HUES6 (cell line): ENCODE measurements around the gene BCAP29.

ENCODE experiments used
- H3K27ac ChIP-seq: 2 replicates; pipeline ENCODE4 v1.7.0; 2013; ENCODE audit warnings: low read depth, mild to moderate bottlenecking, low read length, inconsistent platforms
- H3K27me3 ChIP-seq: 2 replicates; pipeline ENCODE4 v1.6.1; 2013; ENCODE audit warnings: low read length; ENCODE audit not compliant: control insufficient read depth, insufficient read depth
- H3K36me3 ChIP-seq: 2 replicates; pipeline ENCODE4 v1.6.1; 2013; ENCODE audit warnings: low read length; ENCODE audit not compliant: control insufficient read depth, insufficient read depth
- H3K4me1 ChIP-seq: 2 replicates; pipeline ENCODE4 v1.6.1; 2013; ENCODE audit warnings: low read length; ENCODE audit not compliant: control insufficient read depth, insufficient read depth
- H3K4me3 ChIP-seq: 2 replicates; pipeline ENCODE4 v1.5.1; 2013; ENCODE audit warnings: low read depth, low read length
- H3K9ac ChIP-seq: one replicate; pipeline ENCODE4 v1.6.1; 2013; ENCODE audit warnings: mild to moderate bottlenecking, low read length
- H3K9me3 ChIP-seq: 2 replicates; pipeline ENCODE4 v1.6.1; 2013; ENCODE audit warnings: low read depth, low read length; ENCODE audit not compliant: control insufficient read depth, insufficient read depth

Gene BCAP29

DNA sequence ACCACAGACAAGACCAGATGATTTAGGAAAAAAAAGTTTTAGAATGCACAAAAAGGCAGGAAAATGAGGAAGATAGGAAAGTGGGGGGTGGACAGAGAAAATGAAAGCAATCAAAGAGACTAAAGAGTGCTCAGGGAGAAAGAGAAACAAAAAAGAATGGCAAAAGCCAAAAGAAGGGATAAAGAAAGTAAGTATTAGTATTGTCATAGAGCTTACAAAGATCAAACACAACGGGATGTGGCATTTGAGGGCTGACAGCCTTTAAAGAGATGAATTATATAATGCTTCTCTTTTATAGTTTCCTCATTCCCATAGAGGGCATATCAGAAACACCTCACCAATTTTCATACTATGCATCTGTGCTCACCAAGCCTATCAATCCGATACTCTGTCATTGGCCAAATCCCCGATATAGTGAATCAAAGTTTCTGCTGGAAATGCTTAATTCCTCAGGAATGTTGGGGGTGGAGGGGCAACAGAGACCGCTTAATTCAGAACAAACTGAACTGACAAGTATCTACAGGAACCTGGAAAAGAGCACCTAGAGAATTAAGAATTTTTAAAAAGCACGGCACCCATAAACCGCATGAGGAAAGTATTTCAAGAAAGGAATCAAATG lies 19.0 kb upstream of the BCAP29 start:
- Histone ChIP-seq H3K27ac (no peak overlapping the region), H3K4me1 (peaks cover 13% of the 10 kb centered on the region), H3K9ac (no peak overlapping the region), H3K4me3 (no peak overlapping the region), H3K9me3 (no peaks in the 10 kb centered on the region), H3K27me3 (no peaks in the 10 kb centered on the region), H3K36me3 (peaks cover 15% of the 10 kb centered on the region)

DNA sequence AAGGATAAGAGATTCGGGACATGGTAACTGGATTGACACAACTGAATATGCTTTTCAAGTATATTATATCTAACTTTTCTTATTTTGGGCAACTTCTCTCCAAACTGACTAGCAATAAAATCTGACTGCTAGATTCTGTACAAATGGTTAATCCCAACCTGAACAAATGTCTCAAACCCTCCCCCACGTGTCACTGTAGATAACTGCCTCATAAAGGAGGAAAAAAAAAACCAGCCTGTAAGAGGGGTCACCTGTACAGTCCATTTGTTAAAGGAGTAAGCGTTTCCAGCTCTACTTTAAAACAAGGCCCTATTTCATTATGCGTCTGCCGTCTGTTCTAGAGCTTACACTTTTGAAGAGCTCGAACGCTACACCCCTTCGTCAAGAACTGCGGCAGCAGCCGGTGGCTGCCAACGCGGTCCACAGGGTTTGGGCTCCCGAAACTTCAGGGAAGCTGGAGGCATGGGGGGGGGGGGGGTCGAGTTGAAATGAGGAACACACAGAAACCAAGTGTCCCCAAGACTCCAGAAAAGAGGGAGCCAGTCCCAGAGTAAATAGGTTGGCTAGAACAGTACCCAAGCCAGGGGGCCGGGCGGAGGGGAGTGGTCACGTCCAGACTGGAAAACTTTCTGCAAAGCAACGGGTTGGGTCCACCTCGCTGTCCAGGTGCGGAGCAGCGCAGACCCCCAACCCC lies 16.8 kb upstream of the BCAP29 start:
- Histone ChIP-seq H3K36me3 (peaks cover 6% of the 10 kb centered on the region; the same call in 1 of the 2 replicates), H3K4me1 (peaks cover 13% of the 10 kb centered on the region), H3K27me3 (no peaks in the 10 kb centered on the region), H3K4me3 (peak overlapping the region; percentile 94), H3K9me3 (no peaks in the 10 kb centered on the region), H3K27ac (peak overlapping the region; percentile 76; the same call in 1 of the 2 replicates), H3K9ac (peak overlapping the region; percentile 94)

DNA sequence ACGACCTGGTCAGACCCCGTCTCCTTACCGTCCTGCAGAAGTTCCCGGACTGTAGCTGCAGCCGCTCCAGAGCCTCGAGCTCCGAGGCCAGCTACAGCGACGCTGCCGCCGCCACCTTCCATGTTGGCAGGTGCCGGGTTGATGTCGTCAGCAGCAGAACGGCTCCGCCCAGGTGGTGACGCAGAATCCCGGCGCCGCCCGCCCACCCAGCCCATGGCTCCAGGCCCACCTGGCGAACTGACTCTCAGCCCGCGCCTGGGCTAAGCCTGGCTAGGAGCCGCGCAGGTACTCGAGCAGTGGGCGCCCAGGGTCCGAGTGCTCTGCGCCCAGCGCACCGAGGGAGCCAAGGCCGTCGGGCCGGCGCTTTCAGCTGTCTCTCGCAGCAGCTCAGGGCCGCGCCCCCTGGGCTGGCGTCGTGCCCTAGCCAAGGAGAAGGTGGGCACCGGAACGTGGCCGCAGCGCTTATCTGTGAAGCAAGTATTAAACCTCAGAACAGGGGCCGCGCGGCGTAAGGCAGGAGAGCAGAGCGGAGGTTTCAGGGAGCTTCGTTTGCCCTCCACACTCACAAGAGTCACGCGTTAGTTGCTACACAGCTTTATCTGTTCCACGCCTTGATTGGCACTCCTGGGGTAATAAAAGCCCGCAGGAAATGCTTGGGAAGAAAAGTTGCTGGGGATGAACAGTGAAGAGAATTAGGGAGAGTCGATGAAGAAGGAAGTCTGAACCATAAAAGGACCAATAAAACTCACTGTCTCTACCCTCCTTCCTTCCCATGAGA lies 16.1 kb upstream of the BCAP29 start, which contains the start of the genes COG5 and DUS4L:
COG5 (minus strand) TSS at position 146 of the 778 bp plus-strand sequence; CDS start at position 122, 24 bp downstream.
DUS4L (plus strand) TSS at position 197 of the 778 bp plus-strand sequence. CDS start 3,100 bp downstream, outside the sequence.
- peak within 1 kb of the TSS; percentile 78 for H3K27ac ChIP-seq
- peak within 1 kb of the TSS; percentile 94 for H3K4me3 ChIP-seq
- H3K27me3 ChIP-seq: no peaks in the 10 kb centered on the region
- peaks cover 13% of the 10 kb centered on the region for H3K4me1 ChIP-seq
- H3K9ac ChIP-seq: peak within 1 kb of the TSS; percentile 94
- peaks cover 6% of the 10 kb centered on the region; the same call in 1 of the 2 replicates for H3K36me3 ChIP-seq
- no peaks in the 10 kb centered on the region for H3K9me3 ChIP-seq

DNA sequence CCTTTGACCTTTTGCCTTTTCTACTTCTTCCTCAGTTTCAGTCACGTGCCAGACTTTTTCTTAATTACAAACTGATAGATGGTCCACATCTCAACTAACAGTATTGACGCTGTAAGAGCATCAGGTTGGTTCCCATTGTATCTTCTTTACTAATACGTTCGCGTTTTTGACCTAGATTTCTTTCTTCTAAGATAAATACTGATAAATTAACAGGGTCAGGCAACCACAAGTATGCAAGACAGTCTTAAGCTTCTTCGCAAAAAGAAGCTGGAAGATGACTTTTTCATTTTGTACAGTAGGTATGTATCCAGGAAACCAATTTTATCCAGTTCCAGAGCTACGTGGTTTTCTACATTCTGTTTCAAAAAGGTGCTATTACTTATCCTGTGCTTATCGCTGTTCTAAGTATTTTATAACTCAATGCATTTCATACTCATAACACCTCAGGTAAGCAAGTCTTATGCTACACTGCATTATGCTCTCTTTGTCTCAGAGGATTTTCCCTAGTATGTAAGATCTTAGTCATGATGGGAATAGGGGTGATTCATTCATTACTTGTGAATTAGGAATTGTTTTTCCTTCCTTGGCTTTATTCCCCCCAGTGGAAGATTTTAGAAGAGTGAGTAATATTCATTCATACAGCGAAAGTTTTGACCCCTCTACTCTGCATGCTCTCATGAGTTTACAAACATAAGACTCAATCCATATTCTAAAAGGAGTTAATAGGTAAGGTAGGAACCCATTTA lies 15.3 kb upstream of the BCAP29 start:
- peak overlapping the region; percentile 94 for H3K4me3 ChIP-seq
- peak overlapping the region; percentile 94 for H3K9ac ChIP-seq
- no peaks in the 10 kb centered on the region for H3K9me3 ChIP-seq
- H3K36me3 ChIP-seq: peaks cover 6% of the 10 kb centered on the region; the same call in 1 of the 2 replicates
- peaks cover 13% of the 10 kb centered on the region for H3K4me1 ChIP-seq
- peak overlapping the region; percentile 78 for H3K27ac ChIP-seq
- H3K27me3 ChIP-seq: no peaks in the 10 kb centered on the region

DNA sequence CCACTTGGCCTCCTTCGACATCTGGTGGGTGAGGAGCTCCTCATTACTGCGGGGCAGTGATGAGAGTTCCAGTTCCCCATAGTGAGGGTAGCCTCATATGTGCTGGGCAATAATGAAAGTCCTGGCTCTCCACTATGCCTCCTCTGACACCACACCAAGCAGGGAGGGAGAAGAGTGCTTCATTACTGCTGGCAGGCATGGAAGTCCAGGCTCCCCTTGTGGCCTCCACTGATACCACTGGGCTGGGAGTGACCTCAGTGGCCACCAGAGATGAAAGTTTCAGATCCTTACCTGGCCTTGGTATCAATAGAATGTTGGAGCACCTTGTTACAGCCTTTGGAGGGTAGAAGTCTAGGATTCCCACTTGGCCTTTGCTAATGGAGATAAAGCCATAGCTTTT lies 9.7 kb upstream of the BCAP29 start:
- Histone ChIP-seq H3K4me3 (no peak overlapping the region), H3K36me3 (peaks cover 32% of the 10 kb centered on the region), H3K9ac (no peak overlapping the region), H3K27me3 (no peaks in the 10 kb centered on the region), H3K9me3 (no peaks in the 10 kb centered on the region), H3K27ac (no peak overlapping the region), H3K4me1 (no peaks in the 10 kb centered on the region)

DNA sequence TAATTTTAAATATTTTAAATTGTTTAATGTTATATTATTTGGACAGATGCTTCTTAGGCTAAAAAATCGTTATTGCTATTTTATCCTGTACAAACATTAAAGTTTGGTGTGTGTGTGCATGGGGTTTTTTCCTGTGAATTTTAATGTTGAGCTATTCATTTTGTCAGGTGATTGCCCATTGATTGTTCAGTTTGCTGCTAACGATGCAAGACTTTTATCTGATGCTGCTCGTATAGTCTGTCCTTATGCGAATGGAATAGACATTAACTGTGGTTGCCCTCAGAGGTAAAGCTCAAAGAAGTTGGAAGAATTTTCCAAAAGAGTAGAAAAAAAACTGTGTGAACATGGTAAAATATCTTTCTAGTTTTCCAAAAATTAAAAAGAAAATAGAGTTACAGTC lies 6.5 kb upstream of the BCAP29 start:
- Histone ChIP-seq H3K4me3 (no peak overlapping the region), H3K36me3 (peaks cover 42% of the 10 kb centered on the region), H3K9me3 (no peaks in the 10 kb centered on the region), H3K27ac (no peak overlapping the region), H3K9ac (no peak overlapping the region), H3K27me3 (no peaks in the 10 kb centered on the region), H3K4me1 (no peaks in the 10 kb centered on the region)

DNA sequence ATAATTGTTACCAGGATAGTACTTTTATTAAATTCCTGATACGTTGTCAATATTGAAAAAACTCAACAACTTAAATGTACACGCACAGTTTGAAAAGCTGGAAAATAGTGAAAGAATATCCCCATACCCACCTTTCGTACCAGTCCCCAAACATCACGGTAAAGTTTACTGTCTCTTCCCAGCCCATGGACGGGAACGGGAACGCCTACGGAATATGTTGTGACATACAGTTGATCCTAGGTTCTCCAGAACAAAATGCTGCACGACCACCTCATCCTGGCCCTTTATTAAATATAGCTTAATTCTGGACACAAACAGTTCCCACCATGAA lies 527 bp upstream of the BCAP29 start:
- H3K27ac ChIP-seq: peak overlapping the region; percentile 8; the same call in 1 of the 2 replicates
- no peaks in the 10 kb centered on the region for H3K4me1 ChIP-seq
- H3K27me3 ChIP-seq: no peaks in the 10 kb centered on the region
- no peaks in the 10 kb centered on the region for H3K9me3 ChIP-seq
- H3K36me3 ChIP-seq: peaks cover 26% of the 10 kb centered on the region
- H3K4me3 ChIP-seq: peak overlapping the region; percentile 90
- peak overlapping the region; percentile 76 for H3K9ac ChIP-seq

DNA sequence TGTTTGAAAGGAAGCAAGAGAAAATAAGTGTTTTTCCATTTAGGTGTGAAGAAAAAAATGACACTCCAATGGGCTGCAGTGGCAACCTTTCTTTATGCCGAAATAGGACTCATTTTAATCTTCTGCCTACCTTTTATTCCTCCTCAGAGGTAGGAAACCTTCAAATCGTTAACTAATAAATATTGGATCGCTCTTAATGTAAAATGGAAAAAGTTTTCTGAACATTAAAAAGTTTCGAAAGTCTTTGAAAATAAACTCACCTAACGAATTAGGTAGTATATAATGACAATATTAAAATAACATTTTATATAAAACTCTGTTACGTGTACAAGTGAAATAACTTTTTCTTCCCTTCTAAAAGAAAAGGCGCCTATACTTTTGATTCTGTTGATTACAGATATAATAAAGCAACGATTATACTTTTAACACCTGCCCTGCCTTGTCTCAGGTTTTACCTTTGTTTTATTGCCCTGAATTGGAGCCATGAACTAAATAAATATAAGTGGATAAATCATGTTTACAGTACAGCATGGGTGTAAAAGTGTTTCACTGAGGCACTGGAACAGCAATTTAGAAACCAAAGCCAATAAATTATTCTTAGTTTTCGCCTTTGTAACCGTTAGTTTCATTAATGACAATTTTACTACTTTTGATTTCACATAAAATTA lies 804 bp downstream of the BCAP29 start:
- Histone ChIP-seq H3K4me1 (no peaks in the 10 kb centered on the region), H3K4me3 (peak overlapping the region; percentile 90), H3K9me3 (no peaks in the 10 kb centered on the region), H3K36me3 (peaks cover 18% of the 10 kb centered on the region), H3K27ac (no peak overlapping the region), H3K9ac (peak overlapping the region; percentile 76), H3K27me3 (no peaks in the 10 kb centered on the region)

DNA sequence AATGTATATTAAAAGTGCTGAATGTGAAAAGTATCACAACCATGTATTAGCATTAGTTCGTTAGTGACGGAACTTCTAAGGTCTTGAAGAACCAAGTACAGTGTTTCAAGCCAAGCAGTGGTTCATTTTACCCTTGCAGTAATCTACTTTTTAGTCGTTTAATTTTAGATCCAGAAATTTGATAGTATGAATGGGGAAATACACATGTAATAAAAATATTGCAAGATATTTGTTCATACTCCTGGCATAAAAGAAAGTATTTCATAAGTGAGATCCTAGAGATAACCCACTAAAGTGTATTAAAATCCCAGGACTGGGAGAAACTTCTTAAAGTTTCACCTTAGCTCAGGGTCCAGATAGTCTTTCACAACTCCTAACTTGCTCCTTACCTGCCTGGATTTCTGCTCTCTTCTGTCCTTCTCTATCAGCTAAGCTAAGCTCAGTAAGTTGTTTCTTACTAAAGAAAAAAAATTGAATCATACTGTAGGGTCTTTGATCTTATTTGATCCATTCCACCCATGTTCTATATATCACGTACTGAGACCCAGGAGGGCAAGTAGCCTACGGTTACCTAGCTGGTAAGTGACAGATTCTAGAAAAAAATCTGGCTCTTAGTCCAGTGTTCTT lies 1.5 kb downstream of the BCAP29 start:
- Histone ChIP-seq H3K9me3 (no peaks in the 10 kb centered on the region), H3K4me1 (no peaks in the 10 kb centered on the region), H3K4me3 (no peak overlapping the region), H3K27ac (no peak overlapping the region), H3K27me3 (no peaks in the 10 kb centered on the region), H3K9ac (no peak overlapping the region), H3K36me3 (peaks cover 13% of the 10 kb centered on the region)

DNA sequence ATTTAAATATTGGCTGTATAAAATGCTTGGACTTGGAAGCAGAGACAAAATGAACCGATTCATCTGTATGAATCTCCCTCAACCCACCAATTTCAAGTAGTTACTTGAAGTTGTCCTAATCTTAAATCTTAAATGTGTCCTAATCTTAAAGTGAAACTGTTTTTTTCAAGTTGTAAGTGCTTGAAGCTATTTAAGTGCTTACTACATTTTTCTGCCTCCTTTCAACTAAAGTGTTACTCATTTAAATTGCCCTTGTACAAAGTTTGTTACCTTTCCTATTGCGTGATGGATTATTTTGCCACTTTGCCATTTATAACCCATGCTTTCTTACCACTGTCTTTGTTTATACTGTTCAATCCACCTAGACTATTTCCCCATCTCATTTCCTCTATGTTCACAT lies 2.8 kb downstream of the BCAP29 start:
- Histone ChIP-seq H3K27me3 (no peaks in the 10 kb centered on the region), H3K9me3 (no peaks in the 10 kb centered on the region), H3K36me3 (peaks cover 10% of the 10 kb centered on the region), H3K4me3 (no peak overlapping the region), H3K4me1 (no peaks in the 10 kb centered on the region), H3K9ac (no peak overlapping the region), H3K27ac (no peak overlapping the region)
